HG02763 (cell line): ENCODE data around the gene MFAP3L.

ENCODE experiments used
- ATAC-seq: cut with Tn5 transposase; IDR thresholded peaks from one replicate; pipeline ENCODE4 v1.9.1; 2021; ENCODE audit warnings: mild to moderate bottlenecking, moderate library complexity; ENCODE audit not compliant: unreplicated experiment

MFAP3L gene

DNA sequence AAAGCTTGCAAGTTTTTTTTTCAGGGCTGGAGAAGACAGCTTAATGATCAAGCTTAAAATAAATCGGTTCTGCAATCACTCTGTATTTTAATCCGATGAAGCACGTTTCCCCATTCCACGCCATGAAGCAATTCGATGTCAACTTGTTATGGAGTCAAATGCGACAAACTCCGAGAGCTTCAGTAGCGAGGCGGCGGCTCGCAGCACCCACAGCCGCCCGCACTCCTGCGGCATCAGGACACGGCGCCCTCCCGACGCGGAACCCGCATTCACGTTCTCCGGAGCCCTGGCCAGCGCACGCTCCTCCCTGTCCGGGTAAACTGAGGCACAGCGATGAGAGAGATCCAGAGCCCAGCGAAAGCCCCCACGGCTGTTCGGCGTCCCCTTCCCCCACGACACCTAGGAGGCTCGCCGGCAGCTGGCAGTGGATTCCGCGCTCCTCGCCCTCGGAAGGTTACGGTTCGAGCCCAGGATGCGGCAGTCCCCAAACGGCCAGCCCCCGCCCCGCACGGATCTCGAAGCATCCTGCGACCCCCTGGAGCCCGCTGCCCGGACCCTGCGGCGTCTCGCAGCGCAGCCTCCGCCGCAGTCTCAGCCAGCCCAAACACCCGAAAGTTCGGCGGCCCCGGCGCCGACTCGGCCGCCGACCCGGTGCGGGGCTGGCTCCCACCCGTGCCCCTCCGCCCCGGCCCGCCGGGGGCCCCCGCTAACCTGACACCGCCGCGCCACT, 507 bp downstream of the MFAP3L start:
- ATAC-seq = no peak

DNA sequence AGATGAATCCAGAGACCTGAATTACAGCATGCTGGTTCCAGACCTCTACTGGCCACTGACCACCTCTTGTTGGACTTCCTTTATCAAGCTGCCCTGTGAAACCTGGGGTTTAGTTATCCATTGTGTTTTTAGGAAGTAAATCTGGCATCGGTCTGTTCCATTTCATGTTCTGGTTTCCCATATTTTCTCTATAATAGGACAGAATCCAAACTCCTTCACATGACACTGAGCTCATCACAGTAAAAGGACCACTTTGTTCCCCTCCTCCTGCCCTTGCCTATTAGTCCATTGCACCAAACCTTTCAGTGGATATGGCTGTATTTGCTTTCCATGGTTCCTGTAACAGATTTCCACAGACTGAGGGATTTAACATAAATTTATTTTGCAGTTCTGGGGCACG, 4.0 kb downstream of the MFAP3L start:
- ATAC-seq = no peak

DNA sequence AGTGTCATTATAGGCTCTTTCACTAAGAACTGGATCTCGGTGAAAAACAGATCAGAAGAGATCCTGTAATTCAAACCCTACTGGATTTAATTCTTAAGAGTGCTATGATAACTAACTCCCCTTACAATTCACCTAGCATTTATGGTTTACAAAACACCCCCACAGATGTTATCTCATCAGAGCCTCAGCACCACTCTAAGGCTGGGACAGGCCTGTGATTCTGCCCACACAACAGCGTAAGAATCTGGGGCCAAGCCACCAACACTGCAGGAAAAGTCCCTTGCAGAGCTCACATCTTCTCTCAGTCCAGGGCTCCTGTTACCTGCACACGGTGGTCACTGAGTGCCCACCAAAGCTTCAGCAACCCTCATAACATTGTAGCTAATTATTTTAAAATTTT, 8.9 kb downstream of the MFAP3L start:
- no peak for ATAC-seq

DNA sequence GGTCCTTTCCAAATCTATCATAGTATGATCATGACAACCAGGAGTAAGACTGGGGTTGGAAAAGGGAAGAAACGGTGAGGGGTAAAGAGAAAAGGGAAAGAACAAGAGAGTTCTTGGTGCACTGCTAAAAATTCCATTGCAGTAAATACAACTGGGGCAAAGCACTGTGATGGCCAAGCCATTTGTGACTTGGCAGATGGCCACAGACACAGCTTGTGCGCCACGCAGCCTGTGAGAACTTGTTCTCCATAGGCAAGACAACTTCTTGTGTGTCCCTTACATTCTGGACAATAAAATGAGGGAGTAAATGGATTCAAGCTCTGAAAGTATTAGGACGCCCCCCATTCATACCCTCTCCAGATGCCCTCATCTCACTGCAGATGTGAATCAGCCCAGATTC, 10.9 kb downstream of the MFAP3L start:
- ATAC-seq = no peak

DNA sequence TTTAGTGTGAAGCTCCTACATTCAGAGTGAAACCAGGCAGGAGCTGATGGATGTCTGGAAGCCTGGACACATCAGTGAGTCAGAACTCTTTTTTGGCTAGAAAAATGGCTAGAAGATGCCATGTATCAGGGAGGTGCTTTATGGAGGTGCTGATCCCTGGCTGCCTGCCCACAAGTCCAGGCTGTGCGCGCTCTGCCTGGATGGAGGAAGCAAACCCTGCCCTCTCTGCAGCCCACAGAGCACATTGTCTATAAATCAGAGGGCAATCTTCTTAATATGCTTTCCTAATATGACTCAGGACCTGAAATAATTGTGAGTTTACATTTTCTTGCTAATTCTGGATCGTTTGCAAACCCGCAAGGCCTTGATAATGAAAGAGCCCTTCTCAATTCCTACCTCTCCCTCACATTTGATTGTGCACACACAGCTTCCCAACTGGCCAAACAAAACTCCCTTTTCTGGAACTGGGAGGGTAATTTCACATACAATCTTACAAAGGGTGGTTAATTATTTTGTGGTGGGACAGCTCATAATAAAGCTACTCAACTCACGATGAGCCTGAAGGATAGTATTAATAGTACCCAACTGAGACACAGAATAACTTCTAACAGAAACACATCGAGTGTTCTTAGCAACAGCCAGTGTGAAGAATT, 11.7 kb downstream of the MFAP3L start:
- ATAC-seq = no peak

DNA sequence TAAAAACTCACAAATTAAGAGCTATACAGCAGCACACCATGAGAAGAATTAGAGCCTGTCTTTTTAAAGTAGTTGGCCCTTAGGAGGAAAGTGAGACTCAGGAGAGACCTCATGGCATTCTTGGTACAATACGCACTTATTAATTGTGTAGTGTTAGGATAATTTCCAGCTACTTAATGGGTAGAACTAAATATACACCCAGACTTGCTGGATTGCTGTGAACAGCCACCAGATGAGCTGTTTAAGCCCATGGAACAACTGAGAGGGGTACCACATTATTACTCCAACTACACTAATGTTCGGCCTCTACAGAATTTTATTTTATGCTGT, 13.6 kb downstream of the MFAP3L start:
- no peak for ATAC-seq

DNA sequence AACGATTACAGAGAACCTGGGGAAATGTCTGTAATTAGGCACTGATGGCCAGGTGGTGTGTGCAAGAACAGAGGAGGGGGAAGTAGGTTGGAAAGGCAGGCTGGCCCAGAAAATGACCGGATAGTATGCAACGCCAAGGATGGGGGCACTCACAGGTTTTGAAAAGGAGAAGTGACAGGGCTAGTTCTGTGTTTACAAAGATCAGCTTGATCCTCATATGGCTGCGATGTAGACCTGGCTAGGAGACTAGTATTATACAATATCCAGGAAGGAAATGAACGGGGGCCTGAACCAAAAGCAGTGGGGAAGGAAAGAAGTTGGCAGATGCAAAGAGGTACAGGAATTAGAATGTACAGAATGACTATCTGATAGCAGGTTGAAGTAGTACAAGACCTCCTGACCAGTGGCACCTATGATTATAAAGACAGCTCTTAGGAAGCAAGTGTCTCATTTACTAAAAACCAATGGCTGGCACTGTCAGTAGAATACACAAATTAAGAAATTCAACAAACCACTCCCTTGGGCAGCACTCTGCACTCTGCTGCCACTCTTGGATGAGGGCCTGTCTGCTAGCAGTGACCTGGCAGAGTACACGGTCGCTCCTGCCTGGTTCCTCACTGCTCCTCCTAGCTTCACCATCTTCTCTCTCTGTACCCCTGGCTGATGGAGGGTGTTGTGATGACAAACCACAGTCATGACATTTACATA, 14.1 kb downstream of the MFAP3L start:
- no peak for ATAC-seq

DNA sequence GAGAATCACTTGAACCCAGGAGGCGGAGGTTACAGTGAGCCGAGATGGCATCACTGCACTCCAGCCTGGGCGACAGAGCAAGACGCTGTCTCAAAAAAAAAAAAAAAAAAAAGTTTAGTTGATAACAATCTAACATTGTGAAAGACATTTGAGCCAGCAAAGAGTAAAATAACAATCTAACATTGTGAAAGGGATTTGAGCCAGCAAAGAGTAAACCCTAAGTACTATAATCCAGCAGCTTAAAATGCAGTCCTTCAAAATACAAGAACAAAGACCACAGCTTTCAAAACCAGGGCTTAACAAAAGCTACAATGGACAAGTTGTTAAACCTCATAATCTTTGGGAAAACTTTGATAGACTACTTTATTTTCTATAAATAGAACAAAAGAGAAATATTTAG, 16.9 kb downstream of the MFAP3L start:
- ATAC-seq = no peak

DNA sequence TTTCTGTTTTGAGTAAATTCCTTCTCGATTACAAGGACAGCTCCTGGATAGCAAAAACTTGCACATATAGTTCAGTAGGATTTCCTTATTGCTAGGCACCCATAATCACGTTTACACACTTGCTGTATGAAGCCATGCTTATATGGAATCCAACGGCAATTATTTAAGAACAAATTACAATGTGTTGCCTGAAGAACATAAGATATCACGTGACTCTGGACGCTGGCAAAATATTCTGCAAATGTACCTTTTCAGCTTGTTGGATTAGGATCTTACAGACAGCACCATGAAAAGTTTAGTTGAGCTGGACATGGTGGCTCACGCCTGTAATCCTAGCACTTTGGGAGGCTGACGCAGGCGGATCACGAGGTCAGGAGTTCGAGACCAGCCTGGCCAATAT, 17.4 kb downstream of the MFAP3L start:
- ATAC-seq = no peak

DNA sequence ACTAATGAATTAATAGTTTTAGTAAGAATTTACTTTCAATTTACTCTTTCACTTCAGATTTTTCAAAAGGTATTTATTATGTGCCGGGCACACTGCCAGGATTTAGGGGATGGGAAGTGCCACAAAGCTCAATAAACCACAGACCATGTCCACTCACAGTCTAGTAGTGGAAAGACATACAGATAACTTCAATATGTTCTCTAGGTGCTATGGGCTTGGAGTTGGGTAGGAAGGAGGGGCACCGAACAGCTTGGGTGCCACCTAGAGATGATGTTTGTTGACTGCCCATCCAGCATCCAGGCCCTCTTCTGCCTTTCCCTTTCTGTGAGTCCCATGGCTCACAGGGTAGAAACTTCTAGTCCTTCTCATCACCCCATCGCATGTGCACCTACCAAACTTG, 17.8 kb downstream of the MFAP3L start:
- no peak for ATAC-seq

DNA sequence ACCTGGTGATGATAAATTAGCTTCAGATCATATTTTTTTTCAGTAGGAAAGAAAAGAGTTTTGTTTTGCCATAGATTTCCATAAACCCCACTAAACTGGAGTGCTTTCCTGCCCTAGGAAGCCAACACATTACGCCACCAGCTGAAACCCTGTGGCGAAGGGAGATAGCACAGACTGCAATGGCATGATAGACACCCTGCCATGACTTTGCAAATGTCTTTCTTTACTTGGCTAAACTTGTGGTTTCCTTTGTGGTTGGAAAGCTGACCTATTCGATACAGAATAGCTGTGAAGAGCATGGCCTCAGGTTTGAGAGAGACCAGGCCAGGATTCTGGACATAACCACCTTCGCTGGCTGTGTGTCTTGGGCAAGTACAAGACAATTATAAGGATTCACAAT, 19.1 kb downstream of the MFAP3L start:
- no peak for ATAC-seq

DNA sequence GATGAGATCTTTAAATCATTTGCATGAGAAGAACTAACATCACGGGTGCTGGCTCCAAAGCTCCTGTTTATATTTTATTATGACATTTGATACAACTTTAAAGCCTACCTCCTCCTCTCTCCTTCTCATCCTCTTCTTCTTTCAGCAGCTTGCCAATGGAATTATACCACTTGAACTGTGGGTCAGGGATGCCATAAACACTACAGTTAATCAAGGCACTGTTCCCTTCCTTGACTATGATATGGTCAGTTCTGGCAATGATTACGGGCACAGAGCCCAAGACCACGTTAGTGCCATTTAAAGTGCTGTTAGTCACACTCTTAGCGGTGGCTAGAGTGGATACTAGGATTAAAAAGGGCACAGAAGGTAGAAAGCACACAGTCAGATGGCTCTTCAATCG, 20.7 kb downstream of the MFAP3L start:
- ATAC-seq = no peak

DNA sequence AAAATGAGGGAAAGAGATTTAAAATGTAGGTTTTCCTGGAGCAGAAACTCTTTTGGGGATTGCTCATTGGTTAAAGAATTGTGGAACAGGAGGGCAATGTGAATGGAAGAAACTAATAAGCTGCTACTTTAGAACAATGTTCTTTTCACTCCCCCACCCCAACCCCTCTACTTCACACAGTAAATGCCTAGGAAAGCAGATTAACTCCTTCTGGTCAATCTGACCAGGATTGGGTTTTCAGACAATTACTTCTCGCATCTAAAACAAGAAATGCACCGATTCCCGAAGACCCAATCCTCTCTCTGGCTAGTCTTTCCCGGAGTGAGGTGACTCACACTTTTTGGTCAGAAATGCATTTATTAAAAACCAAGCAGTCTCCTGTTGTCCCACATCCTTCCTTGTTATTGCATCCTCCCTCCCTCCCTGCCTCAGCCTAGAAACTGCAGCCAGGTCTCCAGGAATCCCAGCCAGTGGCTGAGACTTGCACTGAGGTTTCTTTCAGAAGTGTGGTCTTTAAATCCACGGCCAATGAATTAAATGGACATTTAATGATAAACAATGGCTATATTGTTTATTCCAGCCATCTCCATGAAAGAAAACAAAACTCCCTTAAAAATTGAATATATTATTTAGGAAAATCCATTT, 21.4 kb downstream of the MFAP3L start:
- ATAC-seq = no peak

DNA sequence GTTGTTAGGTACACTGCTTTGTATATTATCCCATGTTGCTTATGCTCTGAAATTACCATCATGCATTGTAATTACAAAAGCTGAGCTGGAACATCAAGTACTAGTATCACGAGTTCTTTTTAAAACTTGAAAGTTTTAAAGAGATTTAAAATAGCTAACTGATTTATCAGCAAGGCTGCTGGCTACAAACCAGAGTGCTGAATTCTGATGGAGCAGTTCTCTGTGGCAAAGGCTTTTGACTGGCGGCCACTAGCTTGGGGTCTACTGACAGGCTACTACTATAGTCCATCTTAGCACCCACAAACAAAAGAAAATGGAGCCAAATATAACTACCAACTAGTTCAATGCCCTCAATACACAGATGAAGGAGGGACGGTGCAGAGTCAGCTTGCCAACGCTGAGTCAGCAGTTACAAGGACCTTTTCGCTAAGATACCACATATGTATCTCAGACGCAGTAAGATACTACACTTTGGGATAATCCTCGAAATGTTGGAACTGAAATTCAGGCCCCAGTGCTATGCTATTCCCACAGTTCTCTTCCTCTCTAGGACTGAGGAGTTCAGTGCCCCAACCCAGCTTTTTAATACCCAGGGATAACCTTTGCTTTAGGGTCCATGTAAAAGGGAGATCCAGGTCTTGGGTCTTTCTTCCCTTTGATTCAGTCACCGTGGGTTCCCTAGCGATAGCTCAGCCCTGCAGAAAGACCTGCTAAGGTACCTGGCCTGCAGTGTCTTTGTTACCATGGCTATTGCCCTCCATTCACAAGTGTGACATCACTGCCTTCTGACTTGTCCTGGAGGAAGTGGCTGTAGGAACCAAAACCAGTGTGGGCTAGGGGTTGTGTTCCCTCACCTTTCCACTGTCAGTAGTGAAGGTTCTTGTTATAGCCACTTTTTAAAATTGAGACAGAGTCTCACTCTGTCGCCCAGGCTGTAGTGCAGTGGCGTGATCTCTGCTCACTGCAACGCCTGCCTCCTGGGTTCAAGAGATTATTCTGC, 22.8 kb downstream of the MFAP3L start:
- no peak for ATAC-seq

DNA sequence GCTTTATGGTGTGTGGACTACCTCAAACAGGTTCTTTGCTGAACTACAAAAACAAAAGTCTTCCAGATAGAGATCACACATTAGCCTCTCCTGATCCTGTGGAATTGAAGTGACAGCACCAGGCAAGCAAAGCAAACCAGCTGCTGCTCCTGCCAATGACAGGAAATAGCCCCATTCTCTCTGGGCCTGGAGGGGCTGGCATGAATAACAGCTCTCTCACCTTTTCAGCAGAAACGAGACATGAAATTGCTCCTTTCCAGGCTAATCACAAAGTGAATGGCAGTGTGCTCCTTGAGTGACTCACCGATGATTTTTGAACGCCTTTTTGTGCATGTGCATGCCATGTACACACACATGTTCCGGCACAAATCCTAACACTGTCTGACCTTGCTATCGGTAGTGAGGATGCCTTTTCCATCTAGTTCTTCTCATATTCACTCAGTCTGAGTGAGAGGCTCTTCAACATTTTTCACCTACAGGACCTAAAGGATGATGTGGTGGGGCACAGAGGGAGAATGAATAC, 24.4 kb downstream of the MFAP3L start:
- no peak for ATAC-seq

DNA sequence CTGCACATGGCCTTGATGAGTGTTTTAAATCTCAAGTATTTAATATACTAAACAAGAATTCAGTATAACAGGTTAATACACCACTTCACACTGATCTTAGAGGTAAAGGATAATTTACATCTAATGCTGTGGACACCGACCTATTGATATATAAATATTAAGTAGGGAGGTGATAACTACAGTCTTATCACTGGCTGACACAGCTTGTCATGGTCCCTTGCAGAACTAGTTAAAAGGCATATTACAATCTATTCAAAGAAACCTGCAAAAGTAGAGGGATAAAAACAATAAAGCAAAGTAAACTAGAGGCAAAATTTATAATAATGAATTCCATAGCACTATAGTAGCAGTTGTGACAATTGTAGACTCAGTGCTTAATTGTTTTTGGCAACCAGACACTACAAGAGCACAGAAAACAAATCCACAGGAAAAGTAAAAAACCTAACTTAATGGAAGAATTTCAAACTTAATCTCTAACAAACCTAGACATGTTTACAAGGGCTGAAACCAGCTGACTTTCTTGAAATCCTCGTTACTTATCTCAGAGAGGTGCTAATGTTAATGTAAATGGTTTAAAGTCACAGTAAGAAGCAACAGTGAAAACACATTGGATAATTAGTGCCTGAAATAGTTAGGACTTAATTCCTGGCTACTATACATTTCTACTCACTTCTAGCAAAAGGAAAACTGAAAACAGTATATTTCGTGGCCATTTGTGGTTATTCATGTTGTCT, 25.0 kb downstream of the MFAP3L start:
- ATAC-seq = no peak

DNA sequence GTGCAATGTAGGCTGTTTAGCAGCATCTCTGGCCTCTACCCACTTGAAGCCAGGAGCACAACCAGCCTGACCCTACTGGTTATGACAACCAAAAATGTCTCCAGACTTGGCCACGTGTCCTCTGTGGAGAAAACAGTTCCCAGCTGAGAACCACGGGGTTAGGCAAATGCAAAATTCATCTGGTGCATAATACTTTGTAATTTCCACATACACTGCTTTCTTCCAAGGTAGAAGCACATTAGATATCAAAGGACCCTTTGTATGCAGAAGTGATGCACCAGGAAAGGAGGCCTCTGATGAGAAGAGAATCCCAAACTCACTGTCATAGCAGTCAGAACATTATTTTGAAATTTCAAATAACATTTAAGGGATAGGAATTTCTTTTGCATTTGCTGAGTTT, 26.3 kb downstream of the MFAP3L start:
- ATAC-seq = no peak

DNA sequence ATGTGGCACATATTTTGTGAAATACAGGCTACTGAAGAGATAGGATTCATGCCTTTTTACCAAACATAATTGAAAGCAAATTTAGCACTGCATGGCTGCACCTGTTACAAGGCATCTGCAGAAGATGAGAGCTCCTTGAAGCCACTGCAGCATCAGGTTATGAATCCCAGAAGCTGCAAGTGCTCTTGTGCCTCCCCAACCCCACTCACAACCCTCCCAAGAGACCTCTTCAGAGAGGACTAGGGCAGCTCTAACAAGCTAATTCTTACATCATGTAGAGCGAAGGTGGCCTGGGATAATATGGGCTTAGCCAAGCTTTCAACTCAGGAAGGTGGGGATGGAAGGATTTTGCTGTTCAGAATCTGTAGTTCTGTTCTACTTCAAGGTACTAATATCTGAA, 27.2 kb downstream of the MFAP3L start:
- no peak for ATAC-seq

DNA sequence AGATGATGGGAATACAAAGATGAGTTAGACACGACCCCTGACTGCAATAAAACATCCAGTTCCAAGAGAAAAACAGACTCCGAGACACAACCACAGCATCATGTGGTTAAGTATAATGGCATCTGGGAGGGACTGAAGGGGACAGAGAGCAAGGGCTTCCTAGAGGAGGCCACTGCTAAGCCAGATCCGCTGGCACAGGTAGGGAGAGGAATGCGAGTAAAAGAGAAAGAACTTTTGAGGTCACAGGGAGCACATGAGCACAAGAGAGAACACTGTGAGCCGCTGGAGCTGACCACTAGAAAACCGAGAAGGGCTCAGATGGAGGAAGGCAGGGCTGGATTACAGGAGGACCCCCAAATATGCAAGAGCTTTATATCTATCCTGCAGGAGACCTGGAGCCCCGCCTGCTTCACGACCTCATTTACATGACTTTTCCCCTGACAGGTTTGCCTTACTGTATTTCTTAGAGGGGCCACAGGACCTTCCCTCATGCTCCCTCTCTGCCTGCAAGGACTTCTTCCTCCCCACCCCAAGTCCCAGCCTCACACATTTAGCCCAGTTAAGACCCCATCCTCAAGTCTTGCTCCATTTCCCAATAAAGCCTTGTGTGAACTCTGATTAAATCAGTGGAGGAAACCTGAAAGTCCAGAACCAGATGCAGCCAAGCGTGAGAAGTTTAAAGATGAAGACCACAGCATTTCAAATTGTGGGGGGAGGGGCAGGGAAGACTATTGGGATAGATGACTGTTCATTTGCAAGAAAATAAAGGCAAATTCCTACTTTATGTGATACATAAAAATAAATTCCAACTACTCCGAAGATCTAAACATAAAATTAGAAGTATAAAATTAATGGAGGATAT, 29.6 kb downstream of the MFAP3L start:
- no peak for ATAC-seq
